ENCODE data around the gene IL16.

IL16 gene

DNA sequence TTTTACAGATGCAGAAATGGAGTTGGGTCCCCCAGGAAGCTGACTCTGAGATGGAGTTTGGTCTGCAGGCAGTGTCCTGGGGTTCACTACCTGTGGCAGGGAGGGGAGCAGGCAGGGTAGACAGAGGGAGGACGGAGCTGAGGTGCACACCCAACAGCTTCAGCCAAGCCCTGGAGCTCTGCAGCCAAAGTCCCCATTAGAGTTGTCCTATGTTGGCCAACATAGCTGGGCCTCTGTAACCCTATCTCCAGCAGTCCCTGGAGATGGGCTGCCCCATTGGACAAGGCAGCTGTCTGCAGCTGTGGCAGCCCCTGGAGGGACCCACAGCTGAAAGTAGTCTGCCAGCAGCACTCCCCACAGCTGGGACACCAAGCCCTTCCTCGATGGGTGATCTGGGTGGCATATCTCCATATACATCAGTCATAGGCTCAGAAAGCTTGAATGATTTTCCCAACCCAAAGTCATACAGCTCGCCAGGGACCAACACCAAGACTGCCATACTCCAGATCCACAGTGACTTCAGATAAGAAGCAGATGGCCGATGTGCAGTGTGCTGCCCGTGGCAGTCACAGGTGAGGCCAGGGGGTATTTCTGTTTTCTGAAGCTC, 95.3 kb downstream of the IL16 start:
- TF ChIP-seq, protein P1, sequence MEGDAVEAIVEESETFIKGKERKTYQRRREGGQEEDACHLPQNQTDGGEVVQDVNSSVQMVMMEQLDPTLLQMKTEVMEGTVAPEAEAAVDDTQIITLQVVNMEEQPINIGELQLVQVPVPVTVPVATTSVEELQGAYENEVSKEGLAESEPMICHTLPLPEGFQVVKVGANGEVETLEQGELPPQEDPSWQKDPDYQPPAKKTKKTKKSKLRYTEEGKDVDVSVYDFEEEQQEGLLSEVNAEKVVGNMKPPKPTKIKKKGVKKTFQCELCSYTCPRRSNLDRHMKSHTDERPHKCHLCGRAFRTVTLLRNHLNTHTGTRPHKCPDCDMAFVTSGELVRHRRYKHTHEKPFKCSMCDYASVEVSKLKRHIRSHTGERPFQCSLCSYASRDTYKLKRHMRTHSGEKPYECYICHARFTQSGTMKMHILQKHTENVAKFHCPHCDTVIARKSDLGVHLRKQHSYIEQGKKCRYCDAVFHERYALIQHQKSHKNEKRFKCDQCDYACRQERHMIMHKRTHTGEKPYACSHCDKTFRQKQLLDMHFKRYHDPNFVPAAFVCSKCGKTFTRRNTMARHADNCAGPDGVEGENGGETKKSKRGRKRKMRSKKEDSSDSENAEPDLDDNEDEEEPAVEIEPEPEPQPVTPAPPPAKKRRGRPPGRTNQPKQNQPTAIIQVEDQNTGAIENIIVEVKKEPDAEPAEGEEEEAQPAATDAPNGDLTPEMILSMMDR (IDR thresholded peaks at IDR 0.05; ENCODE audit: low read length, missing control alignments): no peak
- no peak overlapping the region for H3K4me3 ChIP-seq (replicated peaks; ENCODE audit: low read depth, low read length)
- no peak for DNase-seq (ENCODE audit: low read depth)

DNA sequence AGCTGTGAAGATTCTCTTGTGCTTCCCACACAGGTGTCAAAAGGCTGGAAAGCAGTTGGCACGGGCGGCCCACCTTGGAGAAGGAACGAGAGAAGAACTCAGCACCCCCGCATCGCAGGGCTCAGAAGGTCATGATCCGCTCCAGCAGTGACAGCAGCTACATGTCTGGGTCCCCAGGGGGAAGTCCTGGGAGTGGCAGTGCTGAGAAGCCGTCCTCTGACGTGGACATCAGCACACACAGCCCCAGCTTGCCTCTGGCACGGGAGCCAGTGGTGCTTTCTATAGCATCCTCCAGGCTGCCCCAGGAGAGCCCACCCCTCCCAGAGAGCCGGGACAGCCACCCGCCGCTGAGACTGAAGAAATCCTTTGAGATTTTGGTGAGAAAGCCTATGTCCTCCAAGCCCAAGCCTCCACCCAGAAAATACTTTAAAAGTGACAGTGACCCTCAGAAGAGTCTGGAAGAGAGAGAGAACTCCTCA, 95.9 kb downstream of the IL16 start:
- no peak overlapping the region for H3K4me3 ChIP-seq (replicated peaks; ENCODE audit: low read depth, low read length)
- no peak for DNase-seq (ENCODE audit: low read depth)

DNA sequence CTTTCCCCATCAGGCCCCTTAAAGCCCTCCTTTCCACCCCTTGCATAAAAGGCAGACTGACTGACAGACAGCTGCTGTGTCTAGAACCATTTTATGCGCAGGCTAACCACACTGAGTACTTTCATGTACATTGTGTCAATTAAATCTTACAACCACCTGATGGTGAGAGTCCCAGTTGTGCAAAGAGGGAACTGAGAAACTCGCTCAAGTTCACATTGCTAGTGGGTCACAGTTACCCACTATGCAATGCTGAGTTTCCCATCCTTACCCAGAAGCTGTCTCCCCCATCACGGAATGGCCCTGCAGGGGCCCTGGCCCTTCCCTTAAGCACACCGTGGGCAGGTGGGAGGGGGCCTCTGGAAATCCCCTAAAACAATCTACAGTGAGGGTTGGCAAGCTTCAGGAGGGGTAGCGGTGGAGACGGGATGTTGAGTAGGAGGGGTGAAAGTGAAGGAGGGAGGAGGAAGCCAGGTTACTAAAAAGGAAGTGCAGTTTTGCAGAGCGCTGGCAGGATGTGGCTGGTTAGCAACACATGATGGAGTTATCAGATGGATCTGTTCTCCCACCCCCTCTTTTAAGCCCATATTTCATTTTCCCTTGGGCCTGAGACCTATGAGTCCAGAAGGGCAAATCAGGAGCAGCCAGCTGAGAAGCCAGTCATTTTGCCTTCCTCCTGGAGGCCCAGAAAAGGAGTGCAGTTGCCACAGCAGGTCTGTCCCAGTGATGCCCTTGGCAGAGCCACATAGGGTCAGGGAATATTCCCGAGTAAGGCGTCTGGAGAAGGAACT, 97.2 kb downstream of the IL16 start:
- no peak overlapping the region for H3K4me3 ChIP-seq (replicated peaks; ENCODE audit: low read depth, low read length)
- TF ChIP-seq, protein P1 (IDR thresholded peaks at IDR 0.05; ENCODE audit: low read length, missing control alignments): no peak
- DNase-seq (ENCODE audit: low read depth): no peak

More for the DNA sequence above, 95.9 kb downstream of the IL16 start:
- TF ChIP-seq, protein P1 (IDR thresholded peaks at IDR 0.05; ENCODE audit: low read length, missing control alignments): no peak

GRCh38 chr15:81294516-81294880, 97.8 kb downstream of the IL16 start:
- no peak overlapping the region for H3K4me3 ChIP-seq (replicated peaks; ENCODE audit: low read depth, low read length)
- no peak for DNase-seq (ENCODE audit: low read depth)
- TF ChIP-seq, protein P1 (IDR thresholded peaks at IDR 0.05; ENCODE audit: low read length, missing control alignments): no peak

- no peak overlapping the region for H3K4me3 ChIP-seq (replicated peaks; ENCODE audit: low read depth, low read length)
- TF ChIP-seq, protein P1 (IDR thresholded peaks at IDR 0.05; ENCODE audit: low read length, missing control alignments): no peak
- DNase-seq (ENCODE audit: low read depth): no peak
Observed at GRCh38 chr15:81295486-81296121, 98.9 kb downstream of the IL16 start.

DNA sequence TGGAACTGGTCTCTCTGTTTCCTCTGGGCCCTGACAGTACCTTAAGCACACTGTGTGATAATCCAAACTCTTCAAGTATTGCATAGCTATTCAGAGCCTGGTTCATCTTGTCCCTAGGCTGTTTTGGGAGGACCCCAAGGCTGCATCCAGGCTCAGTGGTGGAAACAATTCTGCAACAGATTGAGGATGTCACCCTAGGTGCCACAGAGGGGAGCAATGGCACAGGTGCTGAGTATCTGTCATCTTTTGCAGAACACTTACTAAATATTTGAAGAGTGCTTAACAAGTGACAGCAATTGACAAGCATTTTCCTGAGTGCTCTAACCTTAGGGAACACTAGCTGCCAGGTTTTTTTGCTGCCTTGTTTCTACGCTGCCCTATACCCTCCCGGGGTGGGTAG, 99.5 kb downstream of the IL16 start:
- DNase-seq (ENCODE audit: low read depth): no peak
- no peak overlapping the region for H3K4me3 ChIP-seq (replicated peaks; ENCODE audit: low read depth, low read length)
- TF ChIP-seq, protein P1 (IDR thresholded peaks at IDR 0.05; ENCODE audit: low read length, missing control alignments): no peak

Data from fibroblast of pulmonary artery (primary cell).